HepG2 (cell line): ENCODE data around the gene TFDP1. TPM values are rescaled to one million over a fixed set of nuclear protein-coding genes. Genes with fewer than 3 reads are reported as not detected.

Source experiments
- ATAC-seq: fragments of 200-7000 bp; cut with Tn5 transposase; 3 replicates; pipeline ENCODE4 v1.9.1; 2020; ENCODE audit warnings: mild to moderate bottlenecking, moderate library complexity
- BruUV-seq: library from RNA; stranded (reverse); fragments of 400-500 nt; replicated peaks from 2 replicates; lab custom pipeline; 2021; lab: Mats Ljungman, UMichigan
- CTCF ChIA-PET: fragments of 300-600 bp; formaldehyde crosslinking; extraction: SDS; loops from one replicate; lab custom pipeline; 2021; ENCODE audit warnings: low total read pairs, inconsistent platforms, low intra/inter-chr PET ratio; lab: Yijun Ruan, JAX
- POLR2A ChIA-PET: fragments of 350-600 bp; sonication (Branson Sonifier 250); formaldehyde crosslinking; loops from one replicate; lab custom pipeline; 2020; ENCODE audit warnings: antibody characterized with exemption, inconsistent platforms; lab: Yijun Ruan, JAX
- DNase-seq: peaks from one replicate; pipeline ENCODE4 v3.0.0-alpha.2; 2015; ENCODE audit warnings: low spot score
- FAIRE-seq: peaks from 3 replicates; lab custom pipeline; 2011; peaks lifted over from hg19 to GRCh38; lab: Jason Lieb, UNC
- H2AFZ ChIP-seq: one replicate; pipeline ENCODE4 v1.6.1; 2011; ENCODE audit warnings: low read length, inconsistent platforms
- H3K27ac ChIP-seq: fragments of 300-600 bp; 3 replicates; pipeline ENCODE4 v1.8.0; 2011; ENCODE audit warnings: mixed run types, mild to moderate bottlenecking, mixed read lengths, low read length, inconsistent platforms; ENCODE audit not compliant: insufficient read depth; ENCODE audit errors: extremely low read length
- H3K27me3 ChIP-seq, 2 experiments: fragments of 200-600 bp in 1 of 2; 2 replicates in 1 of 2; 3 replicates in 1 of 2; pipeline versions ENCODE4 v1.6.0 to v1.8.0; 2011; ENCODE audit warnings: low read length in 2 of 2, mild to moderate bottlenecking in 2 of 2, moderate library complexity in 2 of 2, inconsistent platforms in 1 of 2; ENCODE audit not compliant: insufficient read depth in 2 of 2, control insufficient read depth in 1 of 2
- H3K36me3 ChIP-seq, 2 experiments: fragments of 200-600 bp in 1 of 2; replicated peaks in 1 of 2; 2 replicates in 1 of 2; 3 replicates in 1 of 2; pipeline versions ENCODE4 v1.5.1 to v1.8.0; 2011; ENCODE audit warnings: low read length in 2 of 2, inconsistent platforms in 1 of 2; ENCODE audit not compliant: insufficient read depth in 2 of 2, control insufficient read depth in 1 of 2
- H3K4me1 ChIP-seq: 2 replicates; pipeline ENCODE4 v1.5.1; 2012; ENCODE audit warnings: low read length, inconsistent platforms; ENCODE audit not compliant: insufficient read depth
- H3K4me2 ChIP-seq: 2 replicates; pipeline ENCODE4 v1.6.0; 2011; ENCODE audit warnings: low read depth, low read length, inconsistent platforms
- H3K4me3 ChIP-seq, 3 experiments: fragments of 200-600 bp in 1 of 3; sonication (generic), shearing (Covaris generic) in 1 of 3; replicated peaks in 1 of 3; 2 replicates each; pipeline ENCODE4 v1.5.1; 2011 to 2016; ENCODE audit warnings: low read length in 3 of 3, inconsistent platforms in 2 of 3, low read depth in 2 of 3, mild to moderate bottlenecking in 2 of 3, control low read depth in 1 of 3, mixed read lengths in 1 of 3; ENCODE audit not compliant: insufficient read depth in 1 of 3
- H3K79me2 ChIP-seq: one replicate; pipeline ENCODE4 v1.6.1; 2011; ENCODE audit warnings: low read length, inconsistent platforms; ENCODE audit not compliant: insufficient read depth
- H3K9ac ChIP-seq: 2 replicates; pipeline ENCODE4 v1.6.0; 2011; ENCODE audit warnings: mild to moderate bottlenecking, low read depth, low read length, inconsistent platforms; ENCODE audit not compliant: insufficient read depth
- H3K9me3 ChIP-seq: 2 replicates; pipeline ENCODE4 v1.5.1; 2012; ENCODE audit warnings: mild to moderate bottlenecking, low read length
- H4K20me1 ChIP-seq: 2 replicates; pipeline ENCODE4 v1.6.0; 2011; ENCODE audit warnings: inconsistent platforms, mild to moderate bottlenecking, low read length, moderate library complexity; ENCODE audit not compliant: insufficient read depth
- AGO1 ChIP-seq: fragments of 200-400 bp; formaldehyde crosslinking; IDR thresholded peaks from 2 replicates; pipeline ENCODE4 v1.6.1; 2017; ENCODE audit warnings: mild to moderate bottlenecking, low read depth, low read length, moderate library complexity; ENCODE audit not compliant: poor library complexity, severe bottlenecking
- MTF2 ChIP-seq: sonication (generic); formaldehyde crosslinking; IDR thresholded peaks from 2 replicates; pipeline ENCODE4 v1.5.0; 2020; ENCODE audit warnings: missing genetic modification reagents, borderline replicate concordance
- TBL1XR1 ChIP-seq: fragments of 150-350 bp; IDR thresholded peaks from 2 replicates; pipeline ENCODE4 v1.6.1; 2014; ENCODE audit warnings: borderline replicate concordance, low read length; ENCODE audit not compliant: partially characterized antibody
- TBX3 ChIP-seq: fragments of 450-650 bp; IDR thresholded peaks from 2 replicates; pipeline ENCODE4 v1.6.1; 2017; ENCODE audit warnings: antibody characterized with exemption, mild to moderate bottlenecking, inconsistent platforms, borderline replicate concordance
- ZBTB8A ChIP-seq: sonication (generic); formaldehyde crosslinking; IDR thresholded peaks from 2 replicates; pipeline ENCODE4 v1.4.0; 2020; ENCODE audit warnings: mild to moderate bottlenecking, low read depth, missing genetic modification reagents, borderline replicate concordance
- ZIK1 ChIP-seq: sonication (generic); formaldehyde crosslinking; IDR thresholded peaks from 2 replicates; pipeline ENCODE4 v1.5.0; 2020; ENCODE audit warnings: mild to moderate bottlenecking, low read depth, missing genetic modification reagents, borderline replicate concordance
- ZNF326 ChIP-seq: sonication (generic); formaldehyde crosslinking; IDR thresholded peaks from 2 replicates; pipeline ENCODE4 v1.4.0; 2020; ENCODE audit warnings: missing genetic modification reagents, borderline replicate concordance
- ZNF329 ChIP-seq: sonication (generic); formaldehyde crosslinking; IDR thresholded peaks from 2 replicates; pipeline ENCODE4 v1.9.0; 2021; ENCODE audit warnings: low read depth, mild to moderate bottlenecking, missing genetic modification reagents
- ZNF792 ChIP-seq: IDR thresholded peaks from 2 replicates; pipeline ENCODE4 v1.6.1; 2016
- ZSCAN25 ChIP-seq: sonication (generic); formaldehyde crosslinking; IDR thresholded peaks from 2 replicates; pipeline ENCODE4 v1.8.0; 2022; ENCODE audit warnings: mild to moderate bottlenecking, missing genetic modification reagents
- WGBS: methylation state at CpG from one replicate; pipeline ENCODE4 v1.1.6; 2017; ENCODE audit warnings: low lambda C conversion rate; 5-methylcytosine and 5-hydroxymethylcytosine counted together
- in situ Hi-C: cut with HindIII; loops from 2 replicates; pipeline ENCODE4 v1.10.0; 2017; ENCODE audit warnings: low pct_unique_long_range_greater_than_20kb; ENCODE audit not compliant: extremely low pct_ligation_motif_present
- intact Hi-C: fragments of 100-400 bp; cut with micrococcal nuclease; formaldehyde crosslinking; loops from one replicate; pipeline ENCODE4 v1.10.0; 2022; ENCODE audit not compliant: unreplicated experiment
- polyA plus RNA-seq, 8 experiments: library from polyadenylated mRNA; depleted of rRNA in 3 of 8; stranded (reverse) in 7 of 8; unstranded in 1 of 8; fragments of >200 nt; fragmentation: Illumina TruSeq in 4 of 8; extraction: Trizol in 4 of 8; gene quantifications; 2 replicates each; pipeline versions ENCODE4 v1.2.1 to v1.2.3, GENCODE V29; 2011 to 2016; ENCODE audit warnings: low read depth in 4 of 8, missing spikeins in 1 of 8, mixed read lengths in 1 of 8; ENCODE audit not compliant: insufficient read depth in 1 of 8
- total RNA-seq, 5 experiments: library from RNA; depleted of rRNA; stranded (reverse); fragments of >200 nt; fragmentation: Illumina TruSeq; extraction: Trizol; gene quantifications; 2 replicates each; pipeline ENCODE4 v1.2.3, GENCODE V29; 2016; ENCODE audit warnings: low read depth in 1 of 5
- TF ChIP-seq, protein P1 (sequence below): sonication (generic); formaldehyde crosslinking; IDR thresholded peaks from 2 replicates; pipeline ENCODE4 v1.8.1; 2022; ENCODE audit warnings: low read depth, mild to moderate bottlenecking, missing genetic modification reagents
- TF ChIP-seq, protein P2 (sequence below): sonication (generic); formaldehyde crosslinking; IDR thresholded peaks from 2 replicates; pipeline ENCODE4 v1.5.0; 2020; ENCODE audit warnings: mild to moderate bottlenecking, missing genetic modification reagents, borderline replicate concordance
- TF ChIP-seq, protein P3 (sequence below): sonication (generic); formaldehyde crosslinking; conservative IDR thresholded peaks from 2 replicates; pipeline ENCODE4 v1.4.0; 2020; ENCODE audit warnings: mild to moderate bottlenecking, missing genetic modification reagents, moderate library complexity

TFDP1 gene
- total and polyA plus RNA-seq, 2 of the 13 experiments (the other 11 are each of a cell fraction or from before 2014, with no cell fraction given): 38.0 to 84.2 TPM

DNA sequence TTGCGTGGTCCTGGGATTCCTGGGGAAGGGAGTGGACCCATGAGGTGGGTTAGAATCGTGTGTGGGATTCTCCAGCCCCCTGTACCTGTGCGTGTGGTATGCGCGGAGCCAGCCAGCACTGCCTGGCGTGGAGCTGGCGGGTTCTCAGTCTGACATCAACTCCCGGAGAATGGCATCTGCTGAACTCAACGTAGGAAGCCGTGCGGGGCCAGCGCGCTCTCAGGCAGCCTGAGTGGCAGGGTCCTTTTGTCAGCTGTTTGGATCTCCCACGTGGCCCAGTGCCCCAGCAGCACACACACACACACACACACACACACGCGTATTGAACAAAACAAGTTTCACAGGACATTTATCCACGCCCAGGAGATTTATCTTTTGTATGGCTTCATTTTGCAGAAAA, 45.3 kb downstream of the TFDP1 start (continued):
- TF ChIP-seq, protein P1, sequence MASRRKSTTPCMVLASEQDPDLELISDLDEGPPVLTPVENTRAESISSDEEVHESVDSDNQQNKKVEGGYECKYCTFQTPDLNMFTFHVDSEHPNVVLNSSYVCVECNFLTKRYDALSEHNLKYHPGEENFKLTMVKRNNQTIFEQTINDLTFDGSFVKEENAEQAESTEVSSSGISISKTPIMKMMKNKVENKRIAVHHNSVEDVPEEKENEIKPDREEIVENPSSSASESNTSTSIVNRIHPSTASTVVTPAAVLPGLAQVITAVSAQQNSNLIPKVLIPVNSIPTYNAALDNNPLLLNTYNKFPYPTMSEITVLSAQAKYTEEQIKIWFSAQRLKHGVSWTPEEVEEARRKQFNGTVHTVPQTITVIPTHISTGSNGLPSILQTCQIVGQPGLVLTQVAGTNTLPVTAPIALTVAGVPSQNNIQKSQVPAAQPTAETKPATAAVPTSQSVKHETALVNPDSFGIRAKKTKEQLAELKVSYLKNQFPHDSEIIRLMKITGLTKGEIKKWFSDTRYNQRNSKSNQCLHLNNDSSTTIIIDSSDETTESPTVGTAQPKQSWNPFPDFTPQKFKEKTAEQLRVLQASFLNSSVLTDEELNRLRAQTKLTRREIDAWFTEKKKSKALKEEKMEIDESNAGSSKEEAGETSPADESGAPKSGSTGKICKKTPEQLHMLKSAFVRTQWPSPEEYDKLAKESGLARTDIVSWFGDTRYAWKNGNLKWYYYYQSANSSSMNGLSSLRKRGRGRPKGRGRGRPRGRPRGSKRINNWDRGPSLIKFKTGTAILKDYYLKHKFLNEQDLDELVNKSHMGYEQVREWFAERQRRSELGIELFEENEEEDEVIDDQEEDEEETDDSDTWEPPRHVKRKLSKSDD (CRISPR knock-in tag): no peak
- TF ChIP-seq ZNF329 (no peak), ZBTB8A (CRISPR knock-in tag) (no peak), ZNF792 (CRISPR knock-in tag) (no peak)
- TF ChIP-seq, protein P2, sequence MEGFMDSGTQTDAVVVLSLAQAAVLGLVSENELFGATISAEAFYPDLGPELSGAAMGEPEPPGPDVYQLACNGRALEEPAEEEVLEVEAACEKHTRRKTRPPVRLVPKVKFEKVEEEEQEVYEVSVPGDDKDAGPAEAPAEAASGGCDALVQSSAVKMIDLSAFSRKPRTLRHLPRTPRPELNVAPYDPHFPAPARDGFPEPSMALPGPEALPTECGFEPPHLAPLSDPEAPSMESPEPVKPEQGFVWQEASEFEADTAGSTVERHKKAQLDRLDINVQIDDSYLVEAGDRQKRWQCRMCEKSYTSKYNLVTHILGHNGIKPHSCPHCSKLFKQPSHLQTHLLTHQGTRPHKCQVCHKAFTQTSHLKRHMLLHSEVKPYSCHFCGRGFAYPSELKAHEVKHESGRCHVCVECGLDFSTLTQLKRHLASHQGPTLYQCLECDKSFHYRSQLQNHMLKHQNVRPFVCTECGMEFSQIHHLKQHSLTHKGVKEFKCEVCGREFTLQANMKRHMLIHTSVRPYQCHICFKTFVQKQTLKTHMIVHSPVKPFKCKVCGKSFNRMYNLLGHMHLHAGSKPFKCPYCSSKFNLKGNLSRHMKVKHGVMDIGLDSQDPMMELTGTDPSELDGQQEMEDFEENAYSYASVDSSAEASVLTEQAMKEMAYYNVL (CRISPR knock-in tag): no peak

DNA sequence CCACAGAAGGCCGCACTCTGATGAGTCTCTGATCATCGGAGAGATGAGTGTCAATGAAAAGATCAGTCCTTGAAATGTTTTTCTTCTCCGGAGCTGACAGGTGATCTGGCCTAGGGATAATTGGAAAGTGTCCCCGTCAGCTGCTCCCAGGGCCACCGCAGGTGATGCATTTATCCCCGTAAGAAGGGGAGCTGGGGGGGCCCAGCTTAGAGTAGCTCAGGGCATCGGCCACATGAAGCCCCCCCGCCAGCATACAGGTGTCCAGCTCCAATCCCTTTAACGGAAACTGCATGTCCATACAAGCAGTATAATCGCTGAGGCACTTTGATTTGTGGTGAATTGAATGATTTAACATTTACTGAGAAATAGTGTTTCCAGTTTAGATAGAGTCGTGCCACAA, 45.7 kb downstream of the TFDP1 start:
- H3K79me2 ChIP-seq: peaks cover 7% of the 10 kb centered on the region
- ChIA-PET CTCF (no interaction called here), POLR2A (no interaction called here)
- DNase-seq (no peak), FAIRE-seq (no peak), ATAC-seq (no peak)
- no peaks in the 10 kb centered on the region for H3K4me1 ChIP-seq
- H3K9ac ChIP-seq: no peak overlapping the region
- intact Hi-C loops (no loop called here), in situ Hi-C loops (no loop called here)
- H4K20me1 ChIP-seq: 0 out of 2 replicates have a peak, but pooled peaks cover 3% of the 10 kb centered on the region
- no peak overlapping the region for H2AFZ ChIP-seq
- no peak overlapping the region for H3K4me2 ChIP-seq
- no peak overlapping the region for H3K4me3 ChIP-seq
- no TSS peak for BruUV-seq
- H3K36me3 ChIP-seq: peaks cover 27 to 70% of the 10 kb centered on the region in 2 experiments; a peak in 4 of 5 replicates
- no peaks in the 10 kb centered on the region for H3K27me3 ChIP-seq
- WGBS: 97% methylated on average over 7 of the region's 11 CpGs
- H3K27ac ChIP-seq: no peak overlapping the region
- H3K9me3 ChIP-seq: no peaks in the 10 kb centered on the region
- no peak for TF ChIP-seq ZSCAN25 (CRISPR knock-in tag)
- TF ChIP-seq TBX3: no peak
- TF ChIP-seq AGO1: no peak
- TF ChIP-seq ZIK1 (CRISPR knock-in tag): no peak
- TF ChIP-seq MTF2 (CRISPR knock-in tag): no peak
- no peak for TF ChIP-seq ZNF326 (CRISPR knock-in tag)
- TF ChIP-seq TBL1XR1: no peak
- TF ChIP-seq, protein P3, sequence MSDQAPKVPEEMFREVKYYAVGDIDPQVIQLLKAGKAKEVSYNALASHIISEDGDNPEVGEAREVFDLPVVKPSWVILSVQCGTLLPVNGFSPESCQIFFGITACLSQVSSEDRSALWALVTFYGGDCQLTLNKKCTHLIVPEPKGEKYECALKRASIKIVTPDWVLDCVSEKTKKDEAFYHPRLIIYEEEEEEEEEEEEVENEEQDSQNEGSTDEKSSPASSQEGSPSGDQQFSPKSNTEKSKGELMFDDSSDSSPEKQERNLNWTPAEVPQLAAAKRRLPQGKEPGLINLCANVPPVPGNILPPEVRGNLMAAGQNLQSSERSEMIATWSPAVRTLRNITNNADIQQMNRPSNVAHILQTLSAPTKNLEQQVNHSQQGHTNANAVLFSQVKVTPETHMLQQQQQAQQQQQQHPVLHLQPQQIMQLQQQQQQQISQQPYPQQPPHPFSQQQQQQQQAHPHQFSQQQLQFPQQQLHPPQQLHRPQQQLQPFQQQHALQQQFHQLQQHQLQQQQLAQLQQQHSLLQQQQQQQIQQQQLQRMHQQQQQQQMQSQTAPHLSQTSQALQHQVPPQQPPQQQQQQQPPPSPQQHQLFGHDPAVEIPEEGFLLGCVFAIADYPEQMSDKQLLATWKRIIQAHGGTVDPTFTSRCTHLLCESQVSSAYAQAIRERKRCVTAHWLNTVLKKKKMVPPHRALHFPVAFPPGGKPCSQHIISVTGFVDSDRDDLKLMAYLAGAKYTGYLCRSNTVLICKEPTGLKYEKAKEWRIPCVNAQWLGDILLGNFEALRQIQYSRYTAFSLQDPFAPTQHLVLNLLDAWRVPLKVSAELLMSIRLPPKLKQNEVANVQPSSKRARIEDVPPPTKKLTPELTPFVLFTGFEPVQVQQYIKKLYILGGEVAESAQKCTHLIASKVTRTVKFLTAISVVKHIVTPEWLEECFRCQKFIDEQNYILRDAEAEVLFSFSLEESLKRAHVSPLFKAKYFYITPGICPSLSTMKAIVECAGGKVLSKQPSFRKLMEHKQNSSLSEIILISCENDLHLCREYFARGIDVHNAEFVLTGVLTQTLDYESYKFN (CRISPR knock-in tag): no peak
